H9 (cell line): ENCODE data around the gene NF1. TPM values are rescaled to one million over a fixed set of nuclear protein-coding genes. Genes with fewer than 3 reads are reported as not detected.

Source experiments
- DNase-seq: peaks from one replicate; pipeline ENCODE4 v3.0.0-alpha.2; 2017
- H2AFZ ChIP-seq: one replicate; pipeline ENCODE4 v1.6.1; 2013; ENCODE audit warnings: mild to moderate bottlenecking, low read length, control low read depth, moderate library complexity
- H2AK5ac ChIP-seq: 2 replicates; pipeline ENCODE4 v1.6.1; 2013; ENCODE audit warnings: low read length, control low read depth, mixed read lengths; ENCODE audit not compliant: insufficient read length
- H2BK120ac ChIP-seq: one replicate; pipeline ENCODE4 v1.6.1; 2013; ENCODE audit warnings: low read depth, mild to moderate bottlenecking, low read length, control low read depth, inconsistent platforms; ENCODE audit not compliant: poor library complexity, severe bottlenecking
- H2BK12ac ChIP-seq: 2 replicates; pipeline ENCODE4 v1.6.1; 2013; ENCODE audit warnings: low read length, control low read depth, mixed read lengths, low read depth; ENCODE audit not compliant: insufficient read length
- H2BK15ac ChIP-seq: 2 replicates; pipeline ENCODE4 v1.6.1; 2013; ENCODE audit warnings: low read depth, low read length, control low read depth
- H2BK20ac ChIP-seq: one replicate; pipeline ENCODE4 v1.6.1; 2013; ENCODE audit warnings: low read depth, mild to moderate bottlenecking, low read length, control low read depth, inconsistent platforms; ENCODE audit not compliant: poor library complexity, severe bottlenecking
- H2BK5ac ChIP-seq: 2 replicates; pipeline ENCODE4 v1.6.1; 2013; ENCODE audit warnings: low read length, control low read depth, mixed read lengths; ENCODE audit not compliant: insufficient read length
- H3K14ac ChIP-seq: 2 replicates; pipeline ENCODE4 v1.6.1; 2013; ENCODE audit warnings: low read length, control low read depth; ENCODE audit not compliant: insufficient read depth
- H3K18ac ChIP-seq: 2 replicates; pipeline ENCODE4 v1.6.1; 2013; ENCODE audit warnings: low read depth, mild to moderate bottlenecking, mixed read lengths, low read length, control low read depth; ENCODE audit not compliant: insufficient read length
- H3K23ac ChIP-seq: 2 replicates; pipeline ENCODE4 v1.6.1; 2013; ENCODE audit warnings: low read length, control low read depth, mixed read lengths, low read depth; ENCODE audit not compliant: insufficient read length
- H3K23me2 ChIP-seq: 2 replicates; pipeline ENCODE4 v1.6.1; 2013; ENCODE audit warnings: low read depth, mild to moderate bottlenecking, mixed read lengths, low read length, control low read depth; ENCODE audit not compliant: insufficient read length, poor library complexity, severe bottlenecking
- H3K27ac ChIP-seq: 2 replicates; pipeline ENCODE4 v1.5.1; 2013; ENCODE audit warnings: low read length, control low read depth, mixed read lengths, low read depth; ENCODE audit not compliant: insufficient read length
- H3K27me3 ChIP-seq: 2 replicates; pipeline ENCODE4 v1.6.1; 2013; ENCODE audit warnings: low read length, control low read depth, inconsistent platforms; ENCODE audit not compliant: insufficient read depth
- H3K4ac ChIP-seq: 2 replicates; pipeline ENCODE4 v1.6.1; 2013; ENCODE audit warnings: low read depth, mild to moderate bottlenecking, control low read depth, inconsistent platforms, low read length, moderate library complexity
- H3K4me1 ChIP-seq: 2 replicates; pipeline ENCODE4 v1.6.1; 2013; ENCODE audit warnings: low read length, control low read depth, inconsistent platforms; ENCODE audit not compliant: insufficient read depth
- H3K4me2 ChIP-seq: 2 replicates; pipeline ENCODE4 v1.6.1; 2013; ENCODE audit warnings: low read length, control low read depth, mixed read lengths; ENCODE audit not compliant: insufficient read length, insufficient read depth
- H3K56ac ChIP-seq: 2 replicates; pipeline ENCODE4 v1.6.1; 2013; ENCODE audit warnings: low read depth, mild to moderate bottlenecking, mixed read lengths, low read length, control low read depth; ENCODE audit not compliant: insufficient read length
- H3K79me1 ChIP-seq: 2 replicates; pipeline ENCODE4 v1.6.1; 2013; ENCODE audit warnings: low read depth, mild to moderate bottlenecking, moderate library complexity, low read length, control low read depth, inconsistent platforms; ENCODE audit not compliant: insufficient read depth, poor library complexity, severe bottlenecking
- H3K79me2 ChIP-seq: 2 replicates; pipeline ENCODE4 v1.6.1; 2013; ENCODE audit warnings: low read length, control low read depth, inconsistent platforms; ENCODE audit not compliant: insufficient read depth
- H3K9ac ChIP-seq: 2 replicates; pipeline ENCODE4 v1.6.1; 2013; ENCODE audit warnings: low read length, control low read depth, mixed read lengths; ENCODE audit not compliant: insufficient read length; ENCODE audit errors: extremely low read depth
- H3K9me3 ChIP-seq: one replicate; pipeline ENCODE4 v1.6.1; 2013; ENCODE audit warnings: low read depth, low read length, inconsistent platforms; ENCODE audit not compliant: control insufficient read depth
- H3T11ph ChIP-seq: one replicate; pipeline ENCODE4 v1.6.1; 2013; ENCODE audit warnings: mild to moderate bottlenecking, low read length, control low read depth, inconsistent platforms
- H4K20me1 ChIP-seq: one replicate; pipeline ENCODE4 v1.6.1; 2013; ENCODE audit not compliant: control insufficient read depth, insufficient read length, insufficient read depth
- H4K5ac ChIP-seq: 2 replicates; pipeline ENCODE4 v1.6.1; 2013; ENCODE audit warnings: low read depth, mild to moderate bottlenecking, mixed read lengths, low read length, control low read depth; ENCODE audit not compliant: insufficient read length
- H4K8ac ChIP-seq: replicated peaks from 2 replicates; pipeline ENCODE4 v1.6.1; 2013; ENCODE audit warnings: low read length, control low read depth, mixed read lengths, low read depth; ENCODE audit not compliant: insufficient read length
- H4K91ac ChIP-seq: 2 replicates; pipeline ENCODE4 v1.6.1; 2013; ENCODE audit warnings: low read depth, mild to moderate bottlenecking, moderate library complexity, mixed read lengths, low read length, control low read depth; ENCODE audit not compliant: insufficient read length
- H3K27ac Mint-ChIP-seq, 3 experiments: 2 replicates in 2 of 3; 3 replicates in 1 of 3; pipeline ENCODE4 v1.8.0; 2020 to 2021; ENCODE audit warnings: mixed read lengths in 3 of 3, mild to moderate bottlenecking in 1 of 3, moderate library complexity in 1 of 3
- H3K27me3 Mint-ChIP-seq: 2 replicates; pipeline ENCODE4 v1.8.0; 2021; ENCODE audit warnings: low read depth, mild to moderate bottlenecking, moderate library complexity, mixed read lengths
- H3K36me3 Mint-ChIP-seq, 3 experiments: 2 replicates in 2 of 3; 3 replicates in 1 of 3; pipeline ENCODE4 v1.8.0; 2020 to 2021; ENCODE audit warnings: low read depth in 3 of 3, mixed read lengths in 3 of 3; ENCODE audit not compliant: insufficient read depth in 1 of 3
- H3K4me1 Mint-ChIP-seq, 2 experiments: 2 replicates each; pipeline ENCODE4 v1.8.0; 2020; ENCODE audit warnings: mixed read lengths in 2 of 2
- H3K4me3 Mint-ChIP-seq, 2 experiments: 2 replicates in 1 of 2; 3 replicates in 1 of 2; pipeline ENCODE4 v1.8.0; 2020 to 2021; ENCODE audit warnings: mild to moderate bottlenecking in 2 of 2, mixed read lengths in 2 of 2, moderate library complexity in 1 of 2
- H3K9me3 Mint-ChIP-seq, 2 experiments: 2 replicates in 1 of 2; 3 replicates in 1 of 2; pipeline ENCODE4 v1.8.0; 2020; ENCODE audit warnings: mild to moderate bottlenecking in 2 of 2, mixed read lengths in 2 of 2, moderate library complexity in 1 of 2
- CTCF ChIP-seq: fragments of 200-600 bp; sonication (generic); conservative IDR thresholded peaks from 3 replicates; pipeline ENCODE4 v1.8.0; 2021; ENCODE audit warnings: antibody characterized with exemption, mild to moderate bottlenecking
- WGBS: extraction: QIAGEN DNeasy Blood & Tissue Kit; methylation state at CpG from one replicate; pipeline ENCODE4 v1.1.7; 2013; ENCODE audit warnings: missing lambda C conversion rate, low lambda C conversion rate, mixed read lengths; ENCODE audit not compliant: insufficient read length; ENCODE audit errors: extremely low coverage; 5-methylcytosine and 5-hydroxymethylcytosine counted together
- total RNA-seq: library from RNA; stranded (reverse); gene quantifications from 2 replicates; pipeline ENCODE4 v1.2.1, GENCODE V29; 2021

NF1 gene
- total RNA-seq, 1 experiment from 2014 or later = 38.1 TPM

GRCh38 chr17:31248986-31249834 is 154.4 kb downstream of the NF1 start:
- Histone ChIP-seq H3T11ph (no peak overlapping the region), H3K56ac (no peak overlapping the region), H3K14ac (no peak overlapping the region), H3K4me1 (peaks cover 4% of the 10 kb centered on the region; the same call in 1 of the 2 replicates), H2BK12ac (no peak overlapping the region), H3K9me3 (no peaks in the 10 kb centered on the region), H4K8ac (no peak overlapping the region), H3K79me1 (no peaks in the 10 kb centered on the region), H2BK20ac (no peak overlapping the region), H2BK15ac (no peak overlapping the region), H3K79me2 (no peaks in the 10 kb centered on the region), H3K4ac (no peak overlapping the region), H3K9ac (no peak overlapping the region), H3K27ac (no peak overlapping the region), H3K18ac (no peak overlapping the region), H4K5ac (no peak overlapping the region), H2BK120ac (no peak overlapping the region), H2AK5ac (no peak overlapping the region), H3K23me2 (no peaks in the 10 kb centered on the region), H4K91ac (no peak overlapping the region), H2AFZ (no peak overlapping the region), H3K23ac (no peak overlapping the region), H2BK5ac (no peak overlapping the region), H3K4me2 (no peak overlapping the region), H4K20me1 (no peaks in the 10 kb centered on the region), H3K27me3 (no peaks in the 10 kb centered on the region)
- peaks cover 14% of the 10 kb centered on the region in 2 experiments for H3K4me1 Mint-ChIP-seq
- peak overlapping the region; percentile 66 to 90 (median 68); a peak in 5 of 7 replicates for H3K27ac Mint-ChIP-seq
- H3K36me3 Mint-ChIP-seq = peaks cover 0 to 26% (median 14%) of the 10 kb centered on the region in 3 experiments; a peak in 5 of 7 replicates
- no peak for TF ChIP-seq CTCF
- H3K4me3 Mint-ChIP-seq = no peak overlapping the region
- no CpG with 5 or more reads among the region's 5 CpGs for WGBS
- H3K9me3 Mint-ChIP-seq = no peaks in the 10 kb centered on the region
- H3K27me3 Mint-ChIP-seq = no peaks in the 10 kb centered on the region
- DNase-seq = no peak
